Ishikawa (cell line): ENCODE measurements around the gene NPAS3.

Source experiments
- CEBPB ChIP-seq: IDR thresholded peaks from 2 replicates; pipeline ENCODE4 v1.6.1; 2012
- CREB1 ChIP-seq: IDR thresholded peaks from 2 replicates; pipeline ENCODE4 v1.6.1; 2012; ENCODE audit warnings: low read depth
- EGR1 ChIP-seq: IDR thresholded peaks from 2 replicates; pipeline ENCODE4 v1.6.1; 2012
- EP300 ChIP-seq: IDR thresholded peaks from 2 replicates; pipeline ENCODE4 v1.6.1; 2012; ENCODE audit warnings: borderline replicate concordance
- FOXM1 ChIP-seq: IDR thresholded peaks from 2 replicates; pipeline ENCODE4 v1.6.1; 2012; ENCODE audit warnings: low read depth, borderline replicate concordance
- MAX ChIP-seq: IDR thresholded peaks from 2 replicates; pipeline ENCODE4 v1.6.1; 2012
- NFIC ChIP-seq: IDR thresholded peaks from 2 replicates; pipeline ENCODE4 v1.6.1; 2012
- RAD21 ChIP-seq: IDR thresholded peaks from 2 replicates; pipeline ENCODE4 v1.6.1; 2012; ENCODE audit warnings: low read depth
- REST ChIP-seq: IDR thresholded peaks from 2 replicates; pipeline ENCODE4 v1.6.1; 2012; ENCODE audit warnings: low read depth, mild to moderate bottlenecking
- TAF1 ChIP-seq: IDR thresholded peaks from 2 replicates; pipeline ENCODE4 v1.6.1; 2012; ENCODE audit warnings: low read depth, mild to moderate bottlenecking
- TCF12 ChIP-seq: IDR thresholded peaks from 2 replicates; pipeline ENCODE4 v1.6.1; 2012; ENCODE audit warnings: low read depth
- TEAD4 ChIP-seq: IDR thresholded peaks from 2 replicates; pipeline ENCODE4 v1.6.1; 2012
- USF1 ChIP-seq: IDR thresholded peaks from 2 replicates; pipeline ENCODE4 v1.6.1; 2012
- YY1 ChIP-seq: IDR thresholded peaks from 2 replicates; pipeline ENCODE4 v1.6.1; 2012; ENCODE audit warnings: low read depth
- ZBTB7A ChIP-seq: IDR thresholded peaks from 2 replicates; pipeline ENCODE4 v1.6.1; 2012; ENCODE audit warnings: low read depth

NPAS3 gene

GRCh38 chr14:33509454-33509853 lies 570.8 kb downstream of the NPAS3 start:
- no peak for TF ChIP-seq REST
- TF ChIP-seq ZBTB7A, result no peak
- TF ChIP-seq TCF12, result no peak

- TF ChIP-seq MAX (no peak), TCF12 (no peak), RAD21 (no peak), EP300 (no peak), REST (no peak), YY1 (no peak), USF1 (no peak), NFIC (no peak), CREB1 (no peak), TAF1 (no peak)
Observed at GRCh38 chr14:33510063-33510481, 571.4 kb downstream of the NPAS3 start.

GRCh38 chr14:33510991-33511390 lies 572.3 kb downstream of the NPAS3 start:
- TF ChIP-seq TEAD4 (no peak), CREB1 (no peak), ZBTB7A (no peak), YY1 (no peak), EP300 (no peak), MAX (no peak), NFIC (no peak), TAF1 (no peak), TCF12 (no peak), EGR1 (no peak)

GRCh38 chr14:33511851-33512640 lies 573.4 kb downstream of the NPAS3 start:
- TF ChIP-seq FOXM1 (no peak), MAX (no peak)

GRCh38 chr14:33515441-33515840 lies 576.8 kb downstream of the NPAS3 start:
- TF ChIP-seq EP300 (no peak), NFIC (no peak), TAF1 (no peak), REST (no peak), FOXM1 (no peak), CREB1 (no peak), MAX (no peak), EGR1 (no peak), TCF12 (no peak), CEBPB (no peak), ZBTB7A (no peak), USF1 (no peak), RAD21 (no peak), TEAD4 (no peak)
